Liver (tissue), 9 donors: ENCODE measurements around the gene TP53AIP1. TPM values are rescaled to one million over a fixed set of nuclear protein-coding genes. Genes with fewer than 3 reads are reported as not detected.

Experiments used
- DNase-seq: peaks from one replicate; pipeline ENCODE4 v3.0.0-alpha.2; 2017; ENCODE audit warnings: low spot score
- H3K27ac ChIP-seq, 2 donors: one replicate each; pipeline ENCODE4 v1.7.0; 2013; ENCODE audit warnings: inconsistent platforms in 2 of 2, low read length in 2 of 2, control low read depth in 1 of 2, low read depth in 1 of 2, mild to moderate bottlenecking in 1 of 2
- H3K27me3 ChIP-seq, 4 donors: one replicate each; pipeline versions ENCODE4 v1.6.1 to v1.7.0; 2013; ENCODE audit warnings: low read length in 3 of 4, inconsistent platforms in 1 of 4, mild to moderate bottlenecking in 1 of 4, moderate library complexity in 1 of 4; ENCODE audit not compliant: control insufficient read depth in 4 of 4, insufficient read depth in 4 of 4
- H3K36me3 ChIP-seq, 4 donors: one replicate each; pipeline versions ENCODE4 v1.6.1 to v1.7.0; 2013; ENCODE audit warnings: low read length in 3 of 4, mild to moderate bottlenecking in 3 of 4, low read depth in 1 of 4, moderate library complexity in 1 of 4; ENCODE audit not compliant: control insufficient read depth in 4 of 4, insufficient read depth in 3 of 4
- H3K4me1 ChIP-seq, 4 donors: one replicate each; pipeline versions ENCODE4 v1.6.1 to v1.7.0; 2013; ENCODE audit warnings: low read length in 3 of 4, mild to moderate bottlenecking in 3 of 4, moderate library complexity in 1 of 4; ENCODE audit not compliant: control insufficient read depth in 4 of 4, insufficient read depth in 4 of 4
- H3K4me3 ChIP-seq, 3 donors: one replicate each; pipeline versions ENCODE4 v1.6.1 to v1.7.0; 2013; ENCODE audit warnings: low read length in 3 of 3, control low read depth in 1 of 3, low read depth in 1 of 3, mild to moderate bottlenecking in 1 of 3
- H3K9ac ChIP-seq, 2 donors: one replicate each; pipeline ENCODE4 v1.7.0; 2013; ENCODE audit warnings: low read length in 2 of 2, mild to moderate bottlenecking in 2 of 2, moderate library complexity in 2 of 2, control low read depth in 1 of 2, low read depth in 1 of 2
- H3K9me3 ChIP-seq, 4 donors: one replicate each; pipeline versions ENCODE4 v1.6.1 to v1.7.0; 2013; ENCODE audit warnings: low read length in 3 of 4; ENCODE audit not compliant: control insufficient read depth in 4 of 4
- ATF3 ChIP-seq: IDR thresholded peaks from 2 replicates; pipeline ENCODE4 v1.6.1; 2016; ENCODE audit warnings: antibody characterized with exemption
- EGR1 ChIP-seq, 2 donors: IDR thresholded peaks; 2 replicates each; pipeline ENCODE4 v1.6.1; 2016 to 2018; ENCODE audit warnings: antibody characterized with exemption in 2 of 2, low read depth in 2 of 2
- FOXA1 ChIP-seq: IDR thresholded peaks from 2 replicates; pipeline ENCODE4 v1.6.1; 2016; ENCODE audit warnings: antibody characterized with exemption
- FOXA2 ChIP-seq: IDR thresholded peaks from 2 replicates; pipeline ENCODE4 v1.6.1; 2016; ENCODE audit warnings: antibody characterized with exemption
- GABPA ChIP-seq, 2 donors: IDR thresholded peaks in 1 of 2; conservative IDR thresholded peaks in 1 of 2; 2 replicates each; pipeline ENCODE4 v1.6.1; 2016; ENCODE audit warnings: antibody characterized with exemption in 2 of 2, mild to moderate bottlenecking in 1 of 2, moderate library complexity in 1 of 2
- HNF4A ChIP-seq, 2 donors: conservative IDR thresholded peaks; 2 replicates each; pipeline ENCODE4 v1.6.1; 2016; ENCODE audit warnings: antibody characterized with exemption in 2 of 2, mild to moderate bottlenecking in 2 of 2
- HNF4G ChIP-seq: IDR thresholded peaks from 2 replicates; pipeline ENCODE4 v1.6.1; 2016; ENCODE audit warnings: antibody characterized with exemption
- JUND ChIP-seq, 2 donors: IDR thresholded peaks; 2 replicates each; pipeline ENCODE4 v1.6.1; 2016; ENCODE audit warnings: antibody characterized with exemption in 2 of 2
- NR2F2 ChIP-seq: IDR thresholded peaks from 2 replicates; pipeline ENCODE4 v1.6.1; 2016; ENCODE audit warnings: antibody characterized with exemption
- RAD21 ChIP-seq, 2 donors: IDR thresholded peaks; 2 replicates each; pipeline ENCODE4 v1.6.1; 2016; ENCODE audit warnings: antibody characterized with exemption in 2 of 2, mild to moderate bottlenecking in 2 of 2
- REST ChIP-seq: IDR thresholded peaks from 2 replicates; pipeline ENCODE4 v1.6.1; 2016; ENCODE audit warnings: antibody characterized with exemption, mild to moderate bottlenecking
- SP1 ChIP-seq: IDR thresholded peaks from 2 replicates; pipeline ENCODE4 v1.6.1; 2018; ENCODE audit warnings: antibody characterized with exemption, mild to moderate bottlenecking
- TAF1 ChIP-seq: conservative IDR thresholded peaks from 2 replicates; pipeline ENCODE4 v1.6.1; 2016; ENCODE audit warnings: antibody characterized with exemption, mild to moderate bottlenecking
- YY1 ChIP-seq: IDR thresholded peaks from 2 replicates; pipeline ENCODE4 v1.6.1; 2016; ENCODE audit warnings: antibody characterized with exemption, mild to moderate bottlenecking
- WGBS: extraction: QIAGEN DNeasy Blood & Tissue Kit; methylation state at CpG from one replicate; pipeline ENCODE4 v1.1.7; 2013; 5-methylcytosine and 5-hydroxymethylcytosine counted together
- polyA plus RNA-seq, 2 donors: library from polyadenylated mRNA; stranded (reverse) in 1 of 2; unstranded in 1 of 2; fragments of 200-250 nt in 1 of 2; fragments of >200 nt in 1 of 2; fragmentation: Nextera tagmentation in 1 of 2; extraction: Ambion mirVana in 1 of 2; gene quantifications; one replicate each; pipeline versions ENCODE4 v1.2.1 to v1.2.3, GENCODE V29; 2013 to 2015
- total RNA-seq, 2 donors: library from RNA; depleted of rRNA; stranded (reverse); fragments of >200 nt; gene quantifications; one replicate each; pipeline ENCODE4 v1.2.3, GENCODE V29; 2014
- donor health status: healthy.
- donor health status: healthy.
- donor health status: healthy.
- donor health status: healthy.
- donor health status: healthy.

TP53AIP1 gene
- total and polyA plus RNA-seq, 4 donors = 0.08 TPM; not detected in 3

- DNase-seq = no peak
- WGBS = 88% methylated on average over 16 of the region's 16 CpGs
- Histone ChIP-seq H3K4me3 (no peak overlapping the region), H3K9me3 (no peaks in the 10 kb centered on the region), H3K27ac (no peak overlapping the region), H3K9ac (no peak overlapping the region), H3K36me3 (no peaks in the 10 kb centered on the region), H3K4me1 (no peaks in the 10 kb centered on the region), H3K27me3 (no peaks in the 10 kb centered on the region)
- TF ChIP-seq EGR1 (IDR thresholded peaks at IDR 0.05; ENCODE audit: low read depth in 2 of 2) (no peak), HNF4G (no peak), ATF3 (no peak), GABPA (IDR thresholded peaks at IDR 0.05 in 1 of 2, conservative IDR thresholded peaks at IDR 0.05 in 1 of 2) (no peak), TAF1 (no peak), NR2F2 (no peak), YY1 (no peak), FOXA1 (no peak), HNF4A (conservative IDR thresholded peaks at IDR 0.05) (no peak), JUND (IDR thresholded peaks at IDR 0.05) (no peak), SP1 (no peak), RAD21 (IDR thresholded peaks at IDR 0.05) (no peak), REST (no peak)
Observed at GRCh38 chr11:128936606-128937251, 5.9 kb downstream of the TP53AIP1 start.

- no peak for DNase-seq
- H3K9me3 ChIP-seq = no peaks in the 10 kb centered on the region
- TF ChIP-seq REST = no peak
- no peak for TF ChIP-seq RAD21 (IDR thresholded peaks at IDR 0.05)
- no peak for TF ChIP-seq GABPA (IDR thresholded peaks at IDR 0.05 in 1 of 2, conservative IDR thresholded peaks at IDR 0.05 in 1 of 2)
- TF ChIP-seq FOXA2 = no peak
- no peak for TF ChIP-seq FOXA1
- TF ChIP-seq ATF3 = no peak
- no peak overlapping the region for H3K4me3 ChIP-seq
- 95% methylated on average over 10 of the region's 10 CpGs for WGBS
- no peaks in the 10 kb centered on the region for H3K4me1 ChIP-seq
- H3K9ac ChIP-seq = no peak overlapping the region
- peaks cover 0 to 2% (median 0%) of the 10 kb centered on the region in 4 donors for H3K27me3 ChIP-seq
- no peaks in the 10 kb centered on the region for H3K36me3 ChIP-seq
- no peak overlapping the region for H3K27ac ChIP-seq
Observed at GRCh38 chr11:128934926-128935325, 7.7 kb downstream of the TP53AIP1 start.
